ENCODE measurements around the gene GAN.

DNA sequence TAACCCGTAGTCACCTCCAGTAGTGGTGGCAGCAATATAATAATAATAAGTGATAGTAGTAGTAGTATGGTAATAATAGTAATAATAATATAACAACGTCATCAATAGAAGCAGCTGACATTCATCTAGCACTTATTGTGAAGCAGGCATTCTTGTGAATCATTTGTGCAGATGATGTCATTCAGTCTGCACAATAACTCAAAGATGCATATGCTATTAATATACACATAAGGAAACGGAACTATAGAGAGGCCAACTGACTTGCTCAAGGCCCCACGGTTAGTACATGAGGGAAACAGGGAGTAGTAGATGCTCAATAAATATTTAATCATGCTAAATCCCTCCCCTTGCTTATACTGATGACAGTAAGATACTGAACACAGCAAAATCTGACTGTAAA lies 35.4 kb upstream of the GAN start:
- TF ChIP-seq CTCF (IDR thresholded peaks at IDR 0.05), result no peak
- no peak for TF ChIP-seq POLR2A (IDR thresholded peaks at IDR 0.05)

Data from testis (tissue), 2 donors.